ENCODE results near the gene N4BP3. TPM values are rescaled to one million over a fixed set of nuclear protein-coding genes. Genes with fewer than 3 reads are reported as not detected.
A peak's percentile ranks its signal among the peaks of the same experiment; 100 is the strongest.

Gene N4BP3
- total RNA-seq, 2 experiments from 2014 or later, result 1.3 to 1.5 TPM

- CTCF ChIA-PET, result interaction anchor here (2.0 kb wide), 1 partner anchor 11 kb away, joined by 5 read pairs; no protein-coding TSS in a partner anchor
- H3K4me3 Mint-ChIP-seq, result no peak overlapping the region
- POLR2A ChIA-PET, result no interaction called here
- no peak overlapping the region for H3K27ac Mint-ChIP-seq
- H3K9me3 Mint-ChIP-seq, result no peaks in the 10 kb centered on the region
- peaks cover 10% of the 10 kb centered on the region for H3K4me1 Mint-ChIP-seq
- H3K36me3 Mint-ChIP-seq (ENCODE audit: low read depth), result no peaks in the 10 kb centered on the region
- no peak for DNase-seq
- peaks cover 8% of the 10 kb centered on the region for H3K27me3 Mint-ChIP-seq
Observed at GRCh38 chr5:178106556-178107239, 6.6 kb upstream of the N4BP3 start.

DNA sequence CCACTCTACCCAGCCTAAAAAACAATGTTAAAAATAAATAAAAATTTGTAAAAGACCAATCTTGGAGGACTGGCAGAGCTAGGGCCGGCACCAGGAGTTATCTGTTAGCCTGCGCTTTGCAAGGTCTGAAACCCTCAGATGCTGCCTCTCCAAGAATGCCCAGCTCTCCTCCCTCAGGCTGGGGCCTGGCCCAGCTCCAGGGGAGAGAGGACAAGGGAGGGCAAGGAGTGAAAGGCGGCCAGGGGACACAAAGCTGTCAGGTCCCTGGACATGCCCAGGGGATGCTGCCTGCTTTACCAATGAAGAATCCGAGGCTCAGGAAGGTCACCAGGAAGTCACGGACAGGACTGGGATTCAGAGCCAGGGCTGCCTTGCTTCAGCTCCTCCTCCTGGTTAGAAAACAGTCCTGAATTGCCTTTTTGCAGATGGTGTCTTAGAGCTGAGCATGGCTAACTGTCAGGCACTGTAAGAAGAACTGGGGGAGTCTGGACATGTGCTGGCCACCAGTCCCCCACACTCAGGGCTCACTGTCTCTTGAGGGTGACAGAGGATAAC is 5.5 kb upstream of the N4BP3 start:
- peaks cover 18% of the 10 kb centered on the region for H3K27me3 Mint-ChIP-seq
- no peaks in the 10 kb centered on the region for H3K36me3 Mint-ChIP-seq (ENCODE audit: low read depth)
- H3K4me1 Mint-ChIP-seq, result peaks cover 16% of the 10 kb centered on the region
- ChIA-PET POLR2A (no interaction called here), CTCF (interaction anchor here (2.0 kb wide), 1 partner anchor 10 kb away, joined by 5 read pairs; no protein-coding TSS in a partner anchor)
- no peak for DNase-seq
- no peak overlapping the region for H3K4me3 Mint-ChIP-seq
- no peak overlapping the region for H3K27ac Mint-ChIP-seq
- H3K9me3 Mint-ChIP-seq, result no peaks in the 10 kb centered on the region

GRCh38 chr5:178108446-178108845 is 4.9 kb upstream of the N4BP3 start:
- H3K27me3 Mint-ChIP-seq, result peaks cover 20% of the 10 kb centered on the region
- no peaks in the 10 kb centered on the region for H3K36me3 Mint-ChIP-seq (ENCODE audit: low read depth)
- ChIA-PET POLR2A (no interaction called here), CTCF (interaction anchor here (2.0 kb wide), 1 partner anchor 9 kb away, joined by 5 read pairs; no protein-coding TSS in a partner anchor)
- no peak for DNase-seq
- no peak overlapping the region for H3K4me3 Mint-ChIP-seq
- H3K27ac Mint-ChIP-seq, result no peak overlapping the region
- H3K9me3 Mint-ChIP-seq, result no peaks in the 10 kb centered on the region
- peaks cover 18% of the 10 kb centered on the region for H3K4me1 Mint-ChIP-seq

DNA sequence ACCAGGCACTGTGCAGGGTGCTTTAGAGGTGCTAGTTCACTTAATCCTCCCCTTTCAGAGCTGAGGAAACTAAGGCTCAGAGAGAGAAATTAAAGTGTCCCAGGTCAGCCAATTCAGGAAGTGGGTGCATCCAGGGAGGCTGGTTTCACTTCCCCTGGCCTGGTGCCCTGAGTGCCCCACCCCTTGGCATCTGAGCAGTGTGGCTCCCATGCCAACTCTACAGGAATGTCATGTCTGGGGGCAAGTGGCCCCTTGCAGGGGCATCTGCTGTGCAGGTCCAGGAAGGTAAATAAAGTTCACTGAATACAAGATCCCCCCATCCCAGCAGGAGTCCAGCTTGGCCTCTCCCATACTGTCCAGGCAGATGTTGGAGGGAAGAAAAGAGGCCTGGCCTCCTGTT is 4.4 kb upstream of the N4BP3 start:
- ChIA-PET CTCF (interaction anchor here (2.0 kb wide), 1 partner anchor 9 kb away, joined by 5 read pairs; no protein-coding TSS in a partner anchor), POLR2A (no interaction called here)
- H3K4me1 Mint-ChIP-seq, result peaks cover 18% of the 10 kb centered on the region
- peaks cover 20% of the 10 kb centered on the region for H3K27me3 Mint-ChIP-seq
- H3K4me3 Mint-ChIP-seq, result no peak overlapping the region
- no peak for DNase-seq
- no peaks in the 10 kb centered on the region for H3K36me3 Mint-ChIP-seq (ENCODE audit: low read depth)
- no peak overlapping the region for H3K27ac Mint-ChIP-seq
- no peaks in the 10 kb centered on the region for H3K9me3 Mint-ChIP-seq

DNA sequence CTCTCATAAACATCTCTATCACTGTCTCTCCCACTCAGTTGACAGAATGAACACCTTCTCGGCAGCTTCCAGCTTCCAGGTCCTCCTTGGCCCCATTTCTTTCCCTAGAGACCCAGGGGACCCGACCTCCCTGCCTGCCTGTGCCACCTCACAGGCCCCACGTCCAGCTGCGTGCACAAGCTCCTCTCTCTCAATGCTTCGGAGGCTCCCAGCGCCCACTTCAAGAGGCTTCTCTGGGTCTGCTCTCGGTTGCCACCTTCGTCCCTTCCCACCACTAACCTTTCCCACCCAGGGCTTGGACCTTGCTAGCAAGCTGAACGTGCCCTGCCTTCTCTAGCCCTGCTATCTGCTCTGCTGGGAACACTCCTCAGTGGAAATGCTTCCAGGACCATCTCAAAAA is 2.8 kb upstream of the N4BP3 start:
- DNase-seq, result no peak
- no peaks in the 10 kb centered on the region for H3K36me3 Mint-ChIP-seq (ENCODE audit: low read depth)
- peaks cover 31% of the 10 kb centered on the region for H3K27me3 Mint-ChIP-seq
- peaks cover 31% of the 10 kb centered on the region for H3K4me1 Mint-ChIP-seq
- ChIA-PET POLR2A (no interaction called here), CTCF (interaction anchor here (0.7 to 2.3 kb wide), 4 partner anchors 10 to 1296 kb away, joined by 3 to 10 read pairs (median 4); no protein-coding TSS in a partner anchor)
- no peak overlapping the region for H3K27ac Mint-ChIP-seq
- no peak overlapping the region for H3K4me3 Mint-ChIP-seq
- no peaks in the 10 kb centered on the region for H3K9me3 Mint-ChIP-seq

- POLR2A ChIA-PET, result no interaction called here
Observed at GRCh38 chr5:178111925-178112324, 1.4 kb upstream of the N4BP3 start.

DNA sequence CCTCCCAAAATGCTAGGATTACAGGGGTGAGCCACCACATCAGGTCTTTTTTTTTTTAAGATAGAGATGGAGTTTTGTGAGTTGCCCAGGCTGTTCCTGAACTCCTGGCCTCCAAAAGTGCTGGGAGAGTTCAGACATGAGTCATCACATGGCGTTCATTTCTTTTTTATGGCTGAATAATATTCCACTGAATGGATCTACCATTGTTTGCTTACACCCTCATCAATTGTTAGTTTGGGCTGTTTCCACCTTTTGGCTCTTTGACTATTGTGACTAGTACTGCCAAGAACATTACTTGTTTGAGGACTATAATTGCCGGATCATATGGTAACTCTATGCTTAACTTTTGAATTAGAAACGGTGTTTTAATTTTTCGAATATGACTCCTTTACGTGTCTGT is 787 bp upstream of the N4BP3 start:
- Mint-ChIP-seq H3K27ac (no peak overlapping the region), H3K4me1 (peaks cover 48% of the 10 kb centered on the region), H3K36me3 (ENCODE audit: low read depth) (no peaks in the 10 kb centered on the region), H3K27me3 (peaks cover 38% of the 10 kb centered on the region), H3K9me3 (no peaks in the 10 kb centered on the region), H3K4me3 (peak overlapping the region; percentile 77)
- DNase-seq, result no peak
- POLR2A ChIA-PET, result no interaction called here
- CTCF ChIA-PET, result no interaction called here

More at GRCh38 chr5:178111925-178112324, 1.4 kb upstream of the N4BP3 start:
- H3K27me3 Mint-ChIP-seq, result peaks cover 38% of the 10 kb centered on the region
- no peaks in the 10 kb centered on the region for H3K36me3 Mint-ChIP-seq (ENCODE audit: low read depth)
- DNase-seq, result no peak
- H3K27ac Mint-ChIP-seq, result no peak overlapping the region
- H3K4me3 Mint-ChIP-seq, result no peak overlapping the region
- CTCF ChIA-PET, result interaction anchor here (0.6 to 2.3 kb wide), 2 partner anchors 9 to 1559 kb away, joined by 4 to 10 read pairs; no protein-coding TSS in a partner anchor
- peaks cover 45% of the 10 kb centered on the region for H3K4me1 Mint-ChIP-seq
- H3K9me3 Mint-ChIP-seq, result no peaks in the 10 kb centered on the region

DNA sequence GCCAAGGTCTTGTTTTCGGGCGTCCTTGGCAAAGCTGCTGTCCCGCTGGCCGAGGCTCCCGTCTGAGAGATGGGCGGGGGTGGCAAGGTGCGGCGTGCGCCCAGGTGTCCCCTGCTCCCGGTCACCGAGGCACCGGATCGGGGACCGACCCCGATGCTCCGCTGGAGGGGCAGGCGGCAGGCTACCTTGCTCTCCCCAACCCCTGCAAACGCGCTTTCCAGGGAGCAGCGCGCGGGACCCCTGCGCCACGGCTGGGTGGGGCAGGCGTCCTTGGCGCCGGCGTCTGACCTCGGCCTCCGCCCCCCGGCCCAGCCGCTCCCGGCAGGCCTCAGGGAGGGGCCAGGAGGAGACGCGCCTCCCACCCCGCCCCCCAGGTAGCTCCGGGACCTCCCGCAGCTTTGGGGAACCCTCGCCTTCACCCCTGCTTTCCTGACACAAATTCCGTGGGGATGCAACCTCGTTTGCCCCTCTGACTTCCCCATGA is 551 bp downstream of the N4BP3 start:
- Mint-ChIP-seq H3K9me3 (no peaks in the 10 kb centered on the region), H3K4me1 (peaks cover 41% of the 10 kb centered on the region), H3K4me3 (peak overlapping the region; percentile 81), H3K27me3 (peaks cover 38% of the 10 kb centered on the region), H3K27ac (peak overlapping the region; percentile 57), H3K36me3 (ENCODE audit: low read depth) (no peaks in the 10 kb centered on the region)
- ChIA-PET CTCF (interaction anchor here (0.6 to 1.4 kb wide), 2 partner anchors 18 to 19 kb away, joined by 3 read pairs; no protein-coding TSS in a partner anchor), POLR2A (no interaction called here)
- DNase-seq, result no peak

- Mint-ChIP-seq H3K9me3 (no peaks in the 10 kb centered on the region), H3K27me3 (peaks cover 38% of the 10 kb centered on the region), H3K4me3 (peak overlapping the region; percentile 81), H3K27ac (peak overlapping the region; percentile 57), H3K36me3 (ENCODE audit: low read depth) (no peaks in the 10 kb centered on the region), H3K4me1 (peaks cover 38% of the 10 kb centered on the region)
- peak; percentile 36 for DNase-seq
- POLR2A ChIA-PET, result no interaction called here
- CTCF ChIA-PET, result interaction anchor here (1.4 kb wide), 1 partner anchor 20 kb away, joined by 3 read pairs; no protein-coding TSS in a partner anchor
Observed at GRCh38 chr5:178114325-178115135, 1.2 kb downstream of the N4BP3 start.

GRCh38 chr5:178115136-178115813 is 1.9 kb downstream of the N4BP3 start:
- Mint-ChIP-seq H3K27ac (no peak overlapping the region), H3K27me3 (peaks cover 38% of the 10 kb centered on the region), H3K36me3 (ENCODE audit: low read depth) (no peaks in the 10 kb centered on the region), H3K4me1 (peaks cover 38% of the 10 kb centered on the region), H3K9me3 (no peaks in the 10 kb centered on the region), H3K4me3 (peak overlapping the region; percentile 81)
- ChIA-PET CTCF (interaction anchor here (1.4 kb wide), 1 partner anchor 21 kb away, joined by 3 read pairs; no protein-coding TSS in a partner anchor), POLR2A (no interaction called here)
- DNase-seq, result no peak

- Mint-ChIP-seq H3K27me3 (peaks cover 34% of the 10 kb centered on the region), H3K27ac (peak overlapping the region; percentile 31), H3K4me1 (peaks cover 41% of the 10 kb centered on the region), H3K36me3 (ENCODE audit: low read depth) (no peaks in the 10 kb centered on the region), H3K9me3 (no peaks in the 10 kb centered on the region), H3K4me3 (peak overlapping the region; percentile 22)
- ChIA-PET POLR2A (no interaction called here), CTCF (no interaction called here)
- no peak for DNase-seq
Observed at GRCh38 chr5:178115814-178116142, 2.4 kb downstream of the N4BP3 start.

- ChIA-PET CTCF (interaction anchor here (0.7 kb wide), 1 partner anchor 975 kb away, joined by 4 read pairs; no protein-coding TSS in a partner anchor), POLR2A (no interaction called here)
- peak overlapping the region; percentile 29 for H3K4me3 Mint-ChIP-seq
- H3K9me3 Mint-ChIP-seq, result no peaks in the 10 kb centered on the region
- peak; percentile 62 for DNase-seq
- no peaks in the 10 kb centered on the region for H3K36me3 Mint-ChIP-seq (ENCODE audit: low read depth)
- H3K27me3 Mint-ChIP-seq, result peaks cover 30% of the 10 kb centered on the region
- H3K4me1 Mint-ChIP-seq, result peaks cover 45% of the 10 kb centered on the region
- H3K27ac Mint-ChIP-seq, result peak overlapping the region; percentile 37
Observed at GRCh38 chr5:178116143-178116885, 3.0 kb downstream of the N4BP3 start.

Measured in activated CD4-positive, alpha-beta T cell treated with anti-CD3 and anti-CD28 coated beads, Interleukin-2, amount 10 ng/mL, durations not matched to agents 7 days and 5 days (primary cell).